HL-60 (cell line): ENCODE results near the gene MARCHF3.

ENCODE experiments used
- DNase-seq, 2 experiments: peaks; one replicate each; pipeline ENCODE4 v3.0.0-alpha.2; 2010 to 2020; ENCODE audit warnings: low read depth in 1 of 2, low spot score in 1 of 2
- H3K27ac ChIP-seq: fragments of 250-450 bp; sonication (Bioruptor Pico); replicated peaks from 2 replicates; pipeline ENCODE4 v1.5.1; 2020; ENCODE audit warnings: mild to moderate bottlenecking, moderate library complexity
- H3K27me3 ChIP-seq: fragments of 250-450 bp; sonication (Bioruptor Pico); 2 replicates; pipeline ENCODE4 v1.5.1; 2021; ENCODE audit warnings: mild to moderate bottlenecking, moderate library complexity; ENCODE audit not compliant: insufficient read depth, poor library complexity, severe bottlenecking
- H3K4me3 ChIP-seq: replicated peaks from 2 replicates; pipeline ENCODE4 v1.5.1; 2011; ENCODE audit warnings: mild to moderate bottlenecking, control low read depth, low read length; ENCODE audit not compliant: insufficient read depth
- CTCF ChIP-seq: IDR thresholded peaks from one replicate; pipeline ENCODE4 v1.5.1; 2011; ENCODE audit warnings: low read length, control low read depth, inconsistent platforms; ENCODE audit not compliant: insufficient read depth
- GABPA ChIP-seq: IDR thresholded peaks from 2 replicates; pipeline ENCODE4 v1.6.1; 2012; ENCODE audit warnings: low read depth
- POLR2AphosphoS5 ChIP-seq: IDR thresholded peaks from 2 replicates; pipeline ENCODE4 v1.6.1; 2012; ENCODE audit warnings: low read depth
- REST ChIP-seq: IDR thresholded peaks from 2 replicates; pipeline ENCODE4 v1.6.1; 2012; ENCODE audit warnings: low read depth; ENCODE audit not compliant: insufficient replicate concordance
- SPI1 ChIP-seq: IDR thresholded peaks from 2 replicates; pipeline ENCODE4 v1.6.1; 2012; ENCODE audit warnings: low read depth, mild to moderate bottlenecking, borderline replicate concordance

MARCHF3 gene

GRCh38 chr5:126988021-126988569, 42.3 kb downstream of the MARCHF3 start:
- no peaks in the 10 kb centered on the region for H3K27me3 ChIP-seq
- H3K27ac ChIP-seq: no peak overlapping the region
- TF ChIP-seq CTCF (no peak), POLR2AphosphoS5 (no peak), GABPA (no peak), SPI1 (no peak)
- DNase-seq: no peak
- H3K4me3 ChIP-seq: no peak overlapping the region

GRCh38 chr5:126987271-126987899, 43.0 kb downstream of the MARCHF3 start:
- no peaks in the 10 kb centered on the region for H3K27me3 ChIP-seq
- no peak overlapping the region for H3K4me3 ChIP-seq
- TF ChIP-seq GABPA (no peak), POLR2AphosphoS5 (no peak), CTCF (no peak), REST (no peak), SPI1 (no peak)
- no peak for DNase-seq
- H3K27ac ChIP-seq: no peak overlapping the region

- H3K27me3 ChIP-seq: no peaks in the 10 kb centered on the region
- H3K27ac ChIP-seq: no peak overlapping the region
- no peak for TF ChIP-seq POLR2AphosphoS5
- no peak for TF ChIP-seq CTCF
- no peak for TF ChIP-seq GABPA
- no peak for TF ChIP-seq REST
- no peak for TF ChIP-seq SPI1
- no peak overlapping the region for H3K4me3 ChIP-seq
- no peak for DNase-seq
Observed at GRCh38 chr5:126984632-126985031, 45.7 kb downstream of the MARCHF3 start.

GRCh38 chr5:126983874-126984266, 46.5 kb downstream of the MARCHF3 start:
- TF ChIP-seq REST: no peak
- TF ChIP-seq CTCF: no peak
- no peak for TF ChIP-seq SPI1
- TF ChIP-seq POLR2AphosphoS5: no peak
- no peak for TF ChIP-seq GABPA
- Histone ChIP-seq H3K4me3 (no peak overlapping the region), H3K27ac (no peak overlapping the region), H3K27me3 (no peaks in the 10 kb centered on the region)
- no peak for DNase-seq
